ENCODE data around the gene FBXO40.

FBXO40 gene

GRCh38 chr3:121663171-121663847, 70.1 kb downstream of the FBXO40 start:
- no peak for DNase-seq (ENCODE audit: low read depth in 2 of 2)

GRCh38 chr3:121665488-121665887, 72.3 kb downstream of the FBXO40 start:
- DNase-seq (ENCODE audit: low read depth in 2 of 2), result no peak

- no peak for DNase-seq (ENCODE audit: low read depth in 2 of 2)
Measured at GRCh38 chr3:121667333-121667732, 74.2 kb downstream of the FBXO40 start.

GRCh38 chr3:121670676-121671075, 77.5 kb downstream of the FBXO40 start:
- DNase-seq (ENCODE audit: low read depth in 2 of 2), result no peak

GRCh38 chr3:121677141-121677540, 84.0 kb downstream of the FBXO40 start:
- no peak for DNase-seq (ENCODE audit: low read depth in 2 of 2)
